Activated CD4-positive, alpha-beta T cell treated with anti-CD3 and anti-CD28 coated beads, Interleukin-2, amount 10 ng/mL, durations not matched to agents 24 days and 14 days (primary cell): ENCODE results near the gene TBC1D3H. TPM values are rescaled to one million over a fixed set of nuclear protein-coding genes. Genes with fewer than 3 reads are reported as not detected.
"Not testable (repeated sequence)": the region's sequence is repeated elsewhere in the genome, so short reads cannot be mapped to it uniquely, and the experiment has no call there.

Source experiments
- DNase-seq: peaks from one replicate; pipeline ENCODE4 v3.0.0; 2022
- H3K27ac Mint-ChIP-seq: one replicate; pipeline ENCODE4 v1.8.0; 2022; ENCODE audit warnings: mild to moderate bottlenecking, mixed read lengths
- H3K27me3 Mint-ChIP-seq: one replicate; pipeline ENCODE4 v1.8.0; 2022; ENCODE audit warnings: mixed read lengths
- H3K36me3 Mint-ChIP-seq: one replicate; pipeline ENCODE4 v1.8.0; 2022; ENCODE audit warnings: low read depth, mild to moderate bottlenecking, mixed read lengths
- H3K4me1 Mint-ChIP-seq: one replicate; pipeline ENCODE4 v1.8.0; 2021; ENCODE audit warnings: mixed read lengths
- H3K4me3 Mint-ChIP-seq: one replicate; pipeline ENCODE4 v1.8.0; 2022; ENCODE audit warnings: mild to moderate bottlenecking, moderate library complexity, mixed read lengths
- H3K9me3 Mint-ChIP-seq: one replicate; pipeline ENCODE4 v1.8.0; 2021; ENCODE audit warnings: mixed read lengths
- intact Hi-C: fragments of 100-400 bp; cut with micrococcal nuclease; formaldehyde crosslinking; loops from one replicate; pipeline ENCODE4 v1.15.1; 2023
- total RNA-seq: library from RNA; stranded (reverse); gene quantifications from 2 replicates; pipeline ENCODE4 v1.2.3, GENCODE V29; 2022

The TBC1D3H gene
- not detected in 2 replicates for total RNA-seq

- H3K27me3 Mint-ChIP-seq, H3K27ac Mint-ChIP-seq, H3K9me3 Mint-ChIP-seq, H3K4me3 Mint-ChIP-seq, intact Hi-C loops, H3K4me1 Mint-ChIP-seq, H3K36me3 Mint-ChIP-seq: not testable (repeated sequence)
- DNase-seq = peak; percentile 45
Observed at GRCh38 chr17:36388385-36389245, at the start of gene TBC1D3H. Gene TBC1D3H (minus strand): TSS chr17:36388435. CDS start chr17:36386895, 1,540 bp downstream.

- H3K4me1 Mint-ChIP-seq, DNase-seq, H3K27me3 Mint-ChIP-seq, H3K36me3 Mint-ChIP-seq, intact Hi-C loops, H3K4me3 Mint-ChIP-seq, H3K27ac Mint-ChIP-seq, H3K9me3 Mint-ChIP-seq: not testable (repeated sequence)
Observed at GRCh38 chr17:36428891-36429290, 40.7 kb upstream of the TBC1D3H start.

- H3K9me3 Mint-ChIP-seq, H3K4me1 Mint-ChIP-seq, H3K27me3 Mint-ChIP-seq, intact Hi-C loops, H3K4me3 Mint-ChIP-seq, DNase-seq, H3K27ac Mint-ChIP-seq, H3K36me3 Mint-ChIP-seq: not testable (repeated sequence)
Observed at GRCh38 chr17:36415180-36415941, 27.1 kb upstream of the TBC1D3H start.

- H3K27ac Mint-ChIP-seq, H3K4me3 Mint-ChIP-seq, H3K4me1 Mint-ChIP-seq, intact Hi-C loops, H3K36me3 Mint-ChIP-seq, H3K9me3 Mint-ChIP-seq, H3K27me3 Mint-ChIP-seq, DNase-seq: not testable (repeated sequence)
Observed at GRCh38 chr17:36390943-36391645, 2.9 kb upstream of the TBC1D3H start.

- intact Hi-C loops, H3K4me3 Mint-ChIP-seq, H3K4me1 Mint-ChIP-seq, H3K9me3 Mint-ChIP-seq, DNase-seq, H3K36me3 Mint-ChIP-seq, H3K27me3 Mint-ChIP-seq, H3K27ac Mint-ChIP-seq: not testable (repeated sequence)
Observed at GRCh38 chr17:36375938-36376337, 12.3 kb downstream of the TBC1D3H start.

GRCh38 chr17:36362496-36362895 lies 25.7 kb downstream of the TBC1D3H start:
- not testable (repeated sequence) for DNase-seq

More at GRCh38 chr17:36362496-36362895, 25.7 kb downstream of the TBC1D3H start:
- H3K36me3 Mint-ChIP-seq, H3K27me3 Mint-ChIP-seq, H3K27ac Mint-ChIP-seq, H3K9me3 Mint-ChIP-seq, H3K4me1 Mint-ChIP-seq, H3K4me3 Mint-ChIP-seq, intact Hi-C loops: not testable (repeated sequence)

Other genes with a start within 250 kb of the TBC1D3H start
- 8.9 and 9.8 TPM in 2 replicates for gene TBC1D3B, start 211.8 kb downstream of the TBC1D3H start, total RNA-seq
- gene CCL3L1, start 191.7 kb downstream of the TBC1D3H start, total RNA-seq = 4.4 and 4.5 TPM in 2 replicates
- gene CCL4L2, start 177.4 kb downstream of the TBC1D3H start, total RNA-seq = 11.5 and 11.9 TPM in 2 replicates
- 0.65 and 1.9 TPM in 2 replicates for gene TBC1D3I, start 123.9 kb downstream of the TBC1D3H start, total RNA-seq
- gene TBC1D3G, start 64.6 kb downstream of the TBC1D3H start, total RNA-seq = not detected in 2 replicates
- 47.3 and 48.5 TPM in 2 replicates for gene ZNHIT3, start 98.2 kb upstream of the TBC1D3H start, total RNA-seq
- 167 and 172 TPM in 2 replicates for gene MYO19, start 146.4 kb upstream of the TBC1D3H start, total RNA-seq
- gene PIGW, start 146.6 kb upstream of the TBC1D3H start, total RNA-seq = 30.4 and 30.5 TPM in 2 replicates
- gene GGNBP2, start 156.5 kb upstream of the TBC1D3H start, total RNA-seq = 70.2 and 75.3 TPM in 2 replicates
- 17.9 and 18.0 TPM in 2 replicates for gene DHRS11, start 203.4 kb upstream of the TBC1D3H start, total RNA-seq
- gene MRM1, start 213.1 kb upstream of the TBC1D3H start, total RNA-seq = 25.1 and 26.8 TPM in 2 replicates